ENCODE data around the gene HAUS7.

HAUS7 gene

GRCh38 chrX:153439977-153440376 is 30.4 kb downstream of the HAUS7 start:
- DNase-seq (ENCODE audit: low read depth in 2 of 2) = no peak

- no peak for DNase-seq (ENCODE audit: low read depth in 2 of 2)
These were observed 31.8 kb downstream of the HAUS7 start for GRCh38 chrX:153438532-153438931.

DNA sequence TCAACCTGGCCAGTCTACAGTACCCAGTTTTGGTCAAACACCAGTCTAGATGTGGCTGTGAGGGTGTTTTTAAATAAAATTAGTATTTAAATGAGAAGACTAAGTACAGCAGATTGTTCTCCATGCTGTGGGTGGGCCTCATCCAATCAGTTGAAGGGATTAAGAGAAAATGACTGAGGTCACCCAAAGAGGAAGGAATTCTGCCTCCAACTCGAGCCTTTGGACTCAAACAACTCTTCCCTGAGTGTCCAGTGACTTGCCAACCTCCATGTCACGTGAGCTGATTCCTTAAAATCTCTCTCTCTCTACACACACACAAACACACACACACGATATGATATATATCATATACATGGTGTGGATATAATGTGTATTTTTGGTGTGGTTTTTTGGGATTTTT is 34.5 kb downstream of the HAUS7 start:
- DNase-seq (ENCODE audit: low read depth in 2 of 2) = no peak

DNA sequence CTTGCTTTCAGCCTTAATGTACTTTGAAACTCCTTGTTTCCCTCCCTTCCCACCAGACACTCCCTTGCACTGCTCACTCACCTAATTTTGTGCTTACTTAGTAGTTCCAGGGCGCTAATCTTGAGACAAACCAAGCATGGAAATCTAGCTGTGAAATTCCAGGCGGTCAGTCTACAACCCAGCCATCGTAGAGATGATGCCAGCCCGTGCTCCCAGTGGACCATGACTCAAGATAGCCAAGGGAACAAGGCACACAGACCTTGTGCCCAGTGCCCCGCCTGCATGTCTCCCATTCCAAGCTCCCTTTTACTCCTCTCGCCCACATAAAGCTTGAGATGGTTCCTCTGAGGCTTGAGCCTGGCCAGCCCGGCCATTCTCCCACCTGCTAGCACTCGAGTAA is 35.6 kb downstream of the HAUS7 start:
- DNase-seq (ENCODE audit: low read depth in 2 of 2) = no peak

DNA sequence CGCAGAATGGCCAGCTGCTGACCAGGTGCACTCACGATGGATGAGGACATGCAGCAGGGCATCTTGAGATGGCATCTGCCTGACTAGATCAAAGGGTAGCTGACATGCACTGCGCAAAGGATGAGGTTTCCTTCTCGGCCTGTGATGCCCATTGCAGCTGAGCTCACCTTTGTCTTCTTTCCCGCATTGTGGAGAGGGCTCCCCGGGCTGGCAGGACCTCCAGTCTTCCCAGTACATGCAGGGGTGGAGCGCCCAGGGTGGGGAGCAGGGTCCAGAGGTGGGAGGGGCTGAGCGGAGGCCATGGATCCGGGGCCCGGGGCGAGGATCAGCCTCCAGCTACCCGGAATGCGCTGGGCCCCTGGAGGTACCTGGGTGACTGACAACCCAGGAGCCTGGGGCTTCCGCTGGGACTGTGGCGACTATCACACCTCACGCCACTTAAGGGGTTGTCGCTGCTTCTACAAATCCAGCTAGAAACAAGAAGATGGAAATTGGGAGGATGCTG is 36.5 kb downstream of the HAUS7 start:
- no peak for DNase-seq (ENCODE audit: low read depth in 2 of 2)

- DNase-seq (ENCODE audit: low read depth in 2 of 2) = no peak
These were observed 37.2 kb downstream of the HAUS7 start for GRCh38 chrX:153433161-153433680.

GRCh38 chrX:153430796-153431195 is 39.6 kb downstream of the HAUS7 start:
- DNase-seq (ENCODE audit: low read depth in 2 of 2) = no peak

GRCh38 chrX:153426204-153426603 is 44.2 kb downstream of the HAUS7 start:
- DNase-seq (ENCODE audit: low read depth in 2 of 2) = no peak

GRCh38 chrX:153423652-153424051 is 46.7 kb downstream of the HAUS7 start:
- DNase-seq (ENCODE audit: low read depth in 2 of 2) = no peak

- DNase-seq (ENCODE audit: low read depth in 2 of 2) = no peak
These were observed 48.5 kb downstream of the HAUS7 start for GRCh38 chrX:153421856-153422255.

GRCh38 chrX:153420851-153421599 is 49.4 kb downstream of the HAUS7 start:
- DNase-seq (ENCODE audit: low read depth in 2 of 2) = no peak

GRCh38 chrX:153417637-153418036 is 52.7 kb downstream of the HAUS7 start:
- DNase-seq (ENCODE audit: low read depth in 2 of 2) = no peak

GRCh38 chrX:153416781-153417450 is 53.5 kb downstream of the HAUS7 start:
- DNase-seq (ENCODE audit: low read depth in 2 of 2) = no peak

- DNase-seq (ENCODE audit: low read depth in 2 of 2) = no peak
These were observed 55.4 kb downstream of the HAUS7 start for GRCh38 chrX:153414856-153415510.

DNA sequence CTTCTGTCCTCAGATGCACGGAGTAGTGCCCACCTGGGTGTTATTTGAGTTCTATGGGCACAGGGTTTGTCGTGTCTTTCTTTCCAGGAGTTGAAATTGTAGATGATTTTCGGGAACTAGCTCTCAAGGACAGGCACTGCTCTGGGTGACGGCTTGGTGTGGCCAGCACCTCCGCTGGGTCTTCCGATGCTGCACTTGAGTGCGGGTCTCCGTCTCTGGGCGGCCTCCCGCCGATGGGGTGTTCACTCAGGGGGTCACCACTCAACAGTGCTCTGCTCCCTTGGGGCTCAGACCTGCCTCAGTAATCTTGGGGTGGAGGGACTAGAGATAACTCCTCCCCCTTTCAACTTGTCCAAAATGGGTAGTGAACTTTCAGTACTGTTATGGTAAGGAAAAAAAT is 56.6 kb downstream of the HAUS7 start:
- no peak for DNase-seq (ENCODE audit: low read depth in 2 of 2)

DNA sequence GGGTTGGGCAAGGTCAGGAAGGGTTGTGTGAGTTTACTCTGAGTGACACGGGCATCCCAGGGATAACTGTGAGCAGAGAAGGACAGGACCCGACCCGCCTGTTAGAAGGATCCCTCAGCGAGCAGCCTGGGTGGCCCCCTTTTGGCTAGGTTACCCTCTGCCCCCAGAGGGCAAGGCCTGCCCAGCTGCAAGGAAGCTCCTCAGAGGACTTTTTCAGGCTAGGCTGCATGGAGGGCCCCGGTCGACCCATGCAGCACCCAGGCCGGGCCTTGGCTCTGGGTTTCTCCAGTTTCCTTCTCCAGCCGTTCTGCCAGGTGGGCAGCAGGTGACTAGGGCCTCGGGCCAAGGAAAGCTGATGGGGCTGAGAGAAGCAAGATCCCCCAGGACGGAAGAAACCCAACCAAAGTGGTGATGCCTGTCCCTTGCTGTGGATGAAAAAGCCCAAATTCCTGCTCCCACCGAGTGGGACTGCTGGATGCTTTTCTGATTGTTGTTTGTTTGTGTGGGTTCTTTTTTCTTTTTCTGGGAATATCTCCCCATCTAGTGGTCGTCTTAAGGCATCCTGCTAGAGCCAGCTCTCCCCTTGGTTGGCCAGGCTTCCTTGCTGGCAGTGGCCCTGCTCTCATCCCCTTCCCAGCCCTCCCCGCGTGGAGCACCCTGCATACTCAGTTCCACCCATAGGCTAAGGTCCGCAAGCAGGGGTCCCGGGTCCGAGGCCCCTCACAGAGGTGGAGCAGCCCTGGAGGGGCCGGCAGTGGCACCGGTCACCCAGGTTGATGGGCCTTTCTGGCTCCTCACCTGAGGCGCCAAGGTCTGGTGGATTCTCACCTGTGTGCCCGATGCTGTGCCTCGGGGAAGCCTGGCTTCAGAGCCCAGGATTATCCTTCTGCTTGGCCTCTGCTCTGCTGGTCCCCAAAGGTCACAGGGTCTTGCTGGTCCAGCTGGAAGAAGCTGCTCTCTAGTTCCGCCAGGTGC is 57.3 kb downstream of the HAUS7 start:
- no peak for DNase-seq (ENCODE audit: low read depth in 2 of 2)

GRCh38 chrX:153411988-153412574 is 58.3 kb downstream of the HAUS7 start:
- DNase-seq (ENCODE audit: low read depth in 2 of 2) = no peak

GRCh38 chrX:153411255-153411987 is 59.0 kb downstream of the HAUS7 start, which contains the start of gene ZFP92:
TSS of gene ZFP92 (plus strand) at chrX:153411472. CDS start at chrX:153418323, 6,851 bp downstream.
- no peak for DNase-seq (ENCODE audit: low read depth in 2 of 2)

- no peak for DNase-seq (ENCODE audit: low read depth in 2 of 2)
These were observed 59.5 kb downstream of the HAUS7 start for GRCh38 chrX:153410888-153411254.

- no peak for DNase-seq (ENCODE audit: low read depth in 2 of 2)
These were observed 60.0 kb downstream of the HAUS7 start for GRCh38 chrX:153410373-153410772.
